GM21786 (cell line): ENCODE data around the gene LRP1B.

Experiments
- ATAC-seq: cut with Tn5 transposase; IDR thresholded peaks from one replicate; pipeline ENCODE4 v1.9.1; 2021; ENCODE audit not compliant: unreplicated experiment

Gene LRP1B

GRCh38 chr2:141062443-141062842 is 1068.4 kb downstream of the LRP1B start:
- no peak for ATAC-seq

GRCh38 chr2:141062031-141062430 is 1068.8 kb downstream of the LRP1B start:
- no peak for ATAC-seq

- ATAC-seq: no peak
Measured at GRCh38 chr2:141058556-141058955, 1072.3 kb downstream of the LRP1B start.

- no peak for ATAC-seq
Measured at GRCh38 chr2:141055531-141055930, 1075.3 kb downstream of the LRP1B start.

- ATAC-seq: no peak
Measured at GRCh38 chr2:141048951-141049350, 1081.9 kb downstream of the LRP1B start.

GRCh38 chr2:141041281-141041680 is 1089.5 kb downstream of the LRP1B start:
- no peak for ATAC-seq

- no peak for ATAC-seq
Measured at GRCh38 chr2:141038341-141038740, 1092.5 kb downstream of the LRP1B start.

GRCh38 chr2:141037361-141037760 is 1093.5 kb downstream of the LRP1B start:
- ATAC-seq: no peak

- no peak for ATAC-seq
Measured at GRCh38 chr2:141035846-141036420, 1094.9 kb downstream of the LRP1B start.

- no peak for ATAC-seq
Measured at GRCh38 chr2:141029428-141030078, 1101.3 kb downstream of the LRP1B start.

- no peak for ATAC-seq
Measured at GRCh38 chr2:141027221-141027620, 1103.6 kb downstream of the LRP1B start.

GRCh38 chr2:141021611-141022010 is 1109.2 kb downstream of the LRP1B start:
- no peak for ATAC-seq

GRCh38 chr2:141021109-141021508 is 1109.7 kb downstream of the LRP1B start:
- no peak for ATAC-seq

GRCh38 chr2:141020346-141020745 is 1110.5 kb downstream of the LRP1B start:
- no peak for ATAC-seq

- no peak for ATAC-seq
Measured at GRCh38 chr2:141015341-141016047, 1115.3 kb downstream of the LRP1B start.

- ATAC-seq: no peak
Measured at GRCh38 chr2:141003967-141004657, 1126.7 kb downstream of the LRP1B start.

GRCh38 chr2:141001750-141002149 is 1129.1 kb downstream of the LRP1B start:
- ATAC-seq: no peak

GRCh38 chr2:140998577-140998976 is 1132.2 kb downstream of the LRP1B start:
- ATAC-seq: no peak

- ATAC-seq: no peak
Measured at GRCh38 chr2:140998017-140998416, 1132.8 kb downstream of the LRP1B start.

- ATAC-seq: no peak
Measured at GRCh38 chr2:140994856-140995255, 1136.0 kb downstream of the LRP1B start.

GRCh38 chr2:140990416-140990815 is 1140.4 kb downstream of the LRP1B start:
- ATAC-seq: no peak

- no peak for ATAC-seq
Measured at GRCh38 chr2:140988597-140988996, 1142.2 kb downstream of the LRP1B start.
